Endodermal cell (in vitro differentiated cells): ENCODE data around the gene FITM2. TPM values are rescaled to one million over a fixed set of nuclear protein-coding genes. Genes with fewer than 3 reads are reported as not detected.

Source experiments
- DNase-seq: peaks from one replicate; pipeline ENCODE4 v3.0.0-alpha.2; 2017
- H3K27ac ChIP-seq: 2 replicates; pipeline ENCODE4 v1.5.1; 2013; ENCODE audit warnings: mild to moderate bottlenecking, low read depth, low read length, moderate library complexity
- H3K27me3 ChIP-seq: 2 replicates; pipeline ENCODE4 v1.6.1; 2013; ENCODE audit warnings: mild to moderate bottlenecking, low read length, moderate library complexity; ENCODE audit not compliant: insufficient read depth, control insufficient read depth, poor library complexity, severe bottlenecking
- H3K36me3 ChIP-seq: 2 replicates; pipeline ENCODE4 v1.7.0; 2013; ENCODE audit warnings: mild to moderate bottlenecking, low read length, moderate library complexity; ENCODE audit not compliant: control insufficient read depth, insufficient read depth
- H3K4me1 ChIP-seq: one replicate; pipeline ENCODE4 v1.7.0; 2013; ENCODE audit warnings: low read length; ENCODE audit not compliant: control insufficient read depth, insufficient read depth
- H3K4me3 ChIP-seq: 2 replicates; pipeline ENCODE4 v1.5.1; 2013; ENCODE audit warnings: mild to moderate bottlenecking, low read length, moderate library complexity
- H3K9ac ChIP-seq: 2 replicates; pipeline ENCODE4 v1.6.1; 2013; ENCODE audit warnings: mild to moderate bottlenecking, low read length, moderate library complexity; ENCODE audit not compliant: poor library complexity, severe bottlenecking; ENCODE audit errors: extremely low read depth
- H3K9me3 ChIP-seq: 2 replicates; pipeline ENCODE4 v1.6.1; 2013; ENCODE audit warnings: mild to moderate bottlenecking, low read length, moderate library complexity; ENCODE audit not compliant: control insufficient read depth
- H3K27ac Mint-ChIP-seq: 2 replicates; pipeline ENCODE4 v1.8.0; 2020; ENCODE audit warnings: mixed read lengths
- H3K27me3 Mint-ChIP-seq: 2 replicates; pipeline ENCODE4 v1.8.0; 2021; ENCODE audit warnings: mild to moderate bottlenecking, mixed read lengths; ENCODE audit not compliant: insufficient read depth
- H3K36me3 Mint-ChIP-seq: 2 replicates; pipeline ENCODE4 v1.8.0; 2020; ENCODE audit warnings: low read depth, mixed read lengths
- H3K4me1 Mint-ChIP-seq: 2 replicates; pipeline ENCODE4 v1.8.0; 2020; ENCODE audit warnings: mixed read lengths
- H3K4me3 Mint-ChIP-seq: 2 replicates; pipeline ENCODE4 v1.8.0; 2020; ENCODE audit warnings: mild to moderate bottlenecking, moderate library complexity, mixed read lengths
- H3K9me3 Mint-ChIP-seq: 2 replicates; pipeline ENCODE4 v1.8.0; 2020; ENCODE audit warnings: mild to moderate bottlenecking, mixed read lengths
- CTCF ChIP-seq: fragments of 200-600 bp; sonication (generic); conservative IDR thresholded peaks from 2 replicates; pipeline ENCODE4 v1.5.0; 2021; ENCODE audit warnings: antibody characterized with exemption, mild to moderate bottlenecking
- WGBS, 2 experiments: methylation state at CpG; one replicate each; pipeline versions ENCODE4 v1.1.5 to v1.1.7; 2013; ENCODE audit warnings: missing lambda C conversion rate in 2 of 2, mixed read lengths in 1 of 2; ENCODE audit not compliant: insufficient coverage in 1 of 2, insufficient read length in 1 of 2; 5-methylcytosine and 5-hydroxymethylcytosine counted together
- total RNA-seq, 2 donors: library from RNA; stranded (reverse); fragmentation: NEBNext Ultra II Directional in 1 of 2; extraction: Animal tissue kit (Norgen Biotek cat#: 25700) in 1 of 2; gene quantifications; 2 replicates in 1 of 2; 3 replicates in 1 of 2; pipeline ENCODE4 v1.2.1, GENCODE V29; 2021

The FITM2 gene
- total RNA-seq, 2 donors from 2014 or later = 2.4 to 2.9 TPM

GRCh38 chr20:44288252-44288651, 22.8 kb downstream of the FITM2 start:
- Histone ChIP-seq H3K36me3 (no peaks in the 10 kb centered on the region), H3K9ac (no peak overlapping the region), H3K27me3 (no peaks in the 10 kb centered on the region), H3K4me1 (no peaks in the 10 kb centered on the region), H3K9me3 (peaks cover 14% of the 10 kb centered on the region), H3K27ac (no peak overlapping the region), H3K4me3 (no peak overlapping the region)
- TF ChIP-seq CTCF = peak; percentile 55
- H3K27me3 Mint-ChIP-seq = peaks cover 8% of the 10 kb centered on the region
- H3K4me3 Mint-ChIP-seq = no peak overlapping the region
- no peak overlapping the region for H3K27ac Mint-ChIP-seq
- H3K9me3 Mint-ChIP-seq = peaks cover 6% of the 10 kb centered on the region
- peaks cover 18% of the 10 kb centered on the region for H3K4me1 Mint-ChIP-seq
- 100% methylated on average over 3 of the region's 3 CpGs; no CpG with 5 or more reads in 1 of the 2 experiments for WGBS, 2 experiments
- no peak for DNase-seq
- H3K36me3 Mint-ChIP-seq = peaks cover 5% of the 10 kb centered on the region

GRCh38 chr20:44287272-44288097, 23.5 kb downstream of the FITM2 start:
- peaks cover 8% of the 10 kb centered on the region for H3K27me3 Mint-ChIP-seq
- no peak for TF ChIP-seq CTCF
- 77 to 79% methylated on average over 5 of the region's 5 CpGs for whole genome bisulfite sequencing, 2 experiments

GRCh38 chr20:44284032-44284431, 27.0 kb downstream of the FITM2 start:
- peaks cover 3% of the 10 kb centered on the region for H3K36me3 Mint-ChIP-seq
- no peaks in the 10 kb centered on the region for H3K4me1 Mint-ChIP-seq
- H3K9me3 ChIP-seq = peaks cover 14% of the 10 kb centered on the region
- no peaks in the 10 kb centered on the region for H3K27me3 ChIP-seq
- 88 to 100% methylated on average over 1 of the region's 1 CpG for WGBS, 2 experiments
- no peaks in the 10 kb centered on the region for H3K36me3 ChIP-seq
- H3K27ac Mint-ChIP-seq = no peak overlapping the region
- H3K4me3 ChIP-seq = no peak overlapping the region
- H3K4me1 ChIP-seq = no peaks in the 10 kb centered on the region
- DNase-seq = no peak
- no peak overlapping the region for H3K9ac ChIP-seq
- H3K4me3 Mint-ChIP-seq = no peak overlapping the region
- H3K27me3 Mint-ChIP-seq = peaks cover 8% of the 10 kb centered on the region
- no peak for TF ChIP-seq CTCF
- peaks cover 6% of the 10 kb centered on the region for H3K9me3 Mint-ChIP-seq
- no peak overlapping the region for H3K27ac ChIP-seq

More at GRCh38 chr20:44287272-44288097, 23.5 kb downstream of the FITM2 start:
- Mint-ChIP-seq H3K36me3 (peaks cover 5% of the 10 kb centered on the region), H3K27ac (no peak overlapping the region), H3K9me3 (peaks cover 6% of the 10 kb centered on the region), H3K4me1 (peaks cover 18% of the 10 kb centered on the region), H3K4me3 (no peak overlapping the region)
- Histone ChIP-seq H3K9ac (no peak overlapping the region), H3K9me3 (peaks cover 14% of the 10 kb centered on the region), H3K27ac (no peak overlapping the region), H3K4me1 (no peaks in the 10 kb centered on the region), H3K36me3 (no peaks in the 10 kb centered on the region), H3K4me3 (no peak overlapping the region), H3K27me3 (no peaks in the 10 kb centered on the region)
- DNase-seq = no peak
